Hematopoietic multipotent progenitor cell treated with erythropoietin and hydrocortisone succinate and interleukin-3 and kit ligand, for 6 days (in vitro differentiated cells): ENCODE measurements around the gene APOL4.
"Not testable (repeated sequence)": the region's sequence is repeated elsewhere in the genome, so short reads cannot be mapped to it uniquely, and the experiment has no call there.

Experiments used
- DNase-seq: peaks from one replicate; pipeline ENCODE4 v3.0.0-alpha.2; 2015

Gene APOL4, protein sequence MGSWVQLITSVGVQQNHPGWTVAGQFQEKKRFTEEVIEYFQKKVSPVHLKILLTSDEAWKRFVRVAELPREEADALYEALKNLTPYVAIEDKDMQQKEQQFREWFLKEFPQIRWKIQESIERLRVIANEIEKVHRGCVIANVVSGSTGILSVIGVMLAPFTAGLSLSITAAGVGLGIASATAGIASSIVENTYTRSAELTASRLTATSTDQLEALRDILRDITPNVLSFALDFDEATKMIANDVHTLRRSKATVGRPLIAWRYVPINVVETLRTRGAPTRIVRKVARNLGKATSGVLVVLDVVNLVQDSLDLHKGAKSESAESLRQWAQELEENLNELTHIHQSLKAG

DNA sequence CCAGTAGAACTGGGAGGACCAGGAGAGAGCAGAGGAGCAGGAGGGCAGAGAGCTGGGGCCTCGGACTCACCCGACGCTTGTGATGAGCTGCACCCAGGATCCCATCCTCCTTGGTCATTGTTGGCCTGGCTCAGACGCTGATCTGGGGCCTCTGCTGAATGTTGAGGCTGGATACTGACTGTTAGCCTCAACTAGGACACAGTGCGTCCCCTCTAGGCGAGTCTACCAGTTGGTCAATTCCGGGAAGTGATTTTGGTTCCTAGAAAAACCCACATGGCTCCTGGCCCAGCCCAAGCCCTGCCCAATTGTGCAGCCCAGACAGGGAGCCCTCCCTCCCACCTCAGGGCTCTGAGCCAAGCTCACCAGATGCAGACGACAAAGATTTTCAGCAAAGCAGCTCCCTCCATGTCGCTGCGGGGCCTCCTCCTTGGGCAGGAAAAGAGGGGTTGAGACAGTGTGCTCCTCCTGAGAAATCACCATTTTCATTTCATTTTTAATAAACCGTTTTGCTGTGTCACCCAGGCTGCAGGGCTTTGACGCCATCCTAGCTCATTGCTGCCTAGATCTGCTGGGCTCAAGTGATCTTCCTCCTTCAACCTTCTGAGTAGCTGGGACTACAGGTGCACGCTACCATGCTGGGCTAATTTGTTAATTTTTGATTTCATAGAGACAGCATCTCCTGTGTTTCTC, at the start of gene APOL4:
Gene APOL4 (minus strand): TSS at position 180 of the 690 bp plus-strand sequence. CDS start 75 bp downstream, at position 105.
- DNase-seq: peak; percentile 96

- DNase-seq: not testable (repeated sequence)
These were observed 48.8 kb upstream of the APOL4 start for GRCh38 chr22:36250292-36250960.

DNA sequence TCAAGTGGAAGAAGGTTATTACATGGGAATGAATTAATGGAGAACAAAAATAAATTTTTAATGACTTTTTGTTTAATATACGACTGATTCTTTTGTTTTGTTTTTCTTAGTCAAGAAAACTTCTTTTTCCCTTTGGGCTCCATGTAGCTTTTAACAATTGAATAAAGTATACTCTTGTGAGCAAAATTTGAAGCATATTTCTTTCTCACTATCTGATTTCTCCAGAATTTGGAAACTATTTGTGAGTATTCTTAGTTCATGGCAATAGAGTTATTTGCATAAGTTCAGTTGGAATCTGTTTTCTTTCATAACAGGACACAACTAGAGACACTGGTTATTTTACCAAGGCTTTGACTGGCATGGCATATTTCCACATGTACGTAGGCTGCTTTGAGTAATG, 47.6 kb upstream of the APOL4 start:
- DNase-seq: no peak

GRCh38 chr22:36247955-36248354, 46.3 kb upstream of the APOL4 start:
- peak; percentile 71 for DNase-seq

GRCh38 chr22:36246718-36247117, 45.1 kb upstream of the APOL4 start:
- no peak for DNase-seq

- no peak for DNase-seq
These were observed 44.3 kb upstream of the APOL4 start for GRCh38 chr22:36245805-36246356.

DNA sequence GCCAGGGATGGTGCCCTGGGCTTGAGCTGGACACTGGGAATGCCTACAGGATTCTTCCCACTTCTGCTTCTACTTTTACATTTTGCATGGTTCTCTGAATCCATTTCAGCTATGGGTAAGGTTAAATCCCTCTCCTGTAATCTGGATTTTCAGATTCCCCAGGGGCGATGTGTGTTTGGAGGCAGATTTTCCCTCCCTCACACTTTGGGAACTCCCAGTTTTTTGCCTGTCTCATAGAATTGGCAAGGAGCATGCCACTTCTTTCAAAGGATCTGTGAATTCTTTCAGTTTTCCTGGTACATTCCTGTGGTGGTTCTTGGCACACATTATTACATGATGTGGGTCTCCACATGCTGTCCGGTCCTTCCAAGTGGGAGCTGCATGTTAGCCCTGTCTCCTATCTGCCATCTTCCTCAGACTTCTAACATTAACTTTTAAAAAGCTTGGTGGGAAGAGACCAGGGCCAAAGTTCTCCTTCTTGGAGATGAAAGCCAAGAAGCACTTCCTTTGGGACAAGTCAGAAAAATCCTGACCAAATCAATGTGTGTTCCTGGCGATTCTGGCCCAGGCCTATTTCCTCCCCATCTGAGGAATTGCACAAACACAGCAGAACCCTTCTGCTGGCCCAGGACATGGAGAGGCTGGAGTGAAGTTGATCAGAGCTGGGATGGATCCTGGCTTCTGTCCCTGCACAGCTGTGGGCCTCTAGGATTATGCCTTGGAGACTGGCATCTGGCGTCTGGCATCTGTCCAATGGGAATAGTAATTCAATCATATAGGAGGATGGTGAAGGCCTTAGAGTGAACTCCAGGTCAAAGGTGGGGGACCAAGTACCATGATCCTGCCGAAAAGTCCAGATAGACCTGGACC, 43.1 kb upstream of the APOL4 start:
- no peak for DNase-seq

DNA sequence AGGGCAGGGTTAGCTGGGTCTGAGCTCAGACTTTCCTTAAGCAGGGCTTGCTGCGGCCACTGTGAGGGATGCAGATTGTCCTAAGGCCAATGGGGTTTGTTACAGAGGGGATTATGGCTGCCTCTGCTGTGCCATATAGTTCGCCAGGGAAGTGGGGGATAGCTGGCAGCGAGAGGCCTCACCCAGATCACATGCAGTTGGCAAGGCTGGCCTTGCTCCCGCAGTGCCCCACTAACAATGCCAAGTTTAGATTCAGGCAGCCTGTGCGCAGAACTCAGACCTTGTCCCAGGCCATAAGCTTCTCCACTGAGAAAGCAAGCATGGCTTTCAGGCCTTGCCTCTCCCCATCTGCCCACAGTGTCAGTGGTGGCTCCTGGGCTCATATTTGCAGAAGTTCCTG, 42.4 kb upstream of the APOL4 start:
- no peak for DNase-seq

DNA sequence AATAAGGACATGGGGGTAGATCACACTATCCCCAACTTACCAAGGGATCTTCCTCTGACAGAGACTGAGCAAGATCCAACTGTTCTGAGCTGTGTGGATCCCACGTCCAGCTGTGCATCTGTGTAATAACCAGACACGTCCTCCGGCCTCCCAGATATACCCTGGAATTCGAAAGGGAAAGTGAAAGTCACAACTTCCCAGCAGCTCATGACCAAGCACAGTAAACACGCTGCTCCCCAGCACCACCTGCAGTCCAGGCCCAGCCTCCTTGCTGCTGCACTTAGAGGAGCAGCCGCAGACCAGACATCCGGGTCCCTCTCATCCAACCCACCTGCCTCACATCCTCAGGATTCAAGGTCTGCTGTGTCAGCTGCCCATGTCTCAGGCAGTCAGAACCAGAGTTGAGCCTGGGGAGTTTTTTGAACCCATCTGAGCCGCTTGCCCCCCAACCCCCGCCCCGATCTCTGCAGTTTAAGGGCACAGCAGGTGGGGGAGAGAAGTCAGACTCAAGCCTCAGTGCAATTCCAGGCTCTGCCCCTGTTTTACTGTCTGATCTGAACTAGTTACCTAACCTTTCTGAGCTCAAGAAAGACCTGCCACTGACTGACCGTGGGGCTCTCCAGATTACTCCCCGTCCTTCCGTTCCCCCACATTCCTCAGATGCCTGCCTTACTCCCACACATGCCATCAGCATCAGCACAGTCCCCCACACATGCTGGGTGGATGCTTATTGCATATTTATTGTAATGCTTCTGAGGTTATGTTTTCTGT, 38.0 kb upstream of the APOL4 start, which contains the start of gene APOL2:
Gene APOL2 (minus strand): TSS at position 127 of the 771 bp plus-strand sequence. CDS start 6,365 bp downstream, outside the sequence.
- peak; percentile 93 for DNase-seq

DNA sequence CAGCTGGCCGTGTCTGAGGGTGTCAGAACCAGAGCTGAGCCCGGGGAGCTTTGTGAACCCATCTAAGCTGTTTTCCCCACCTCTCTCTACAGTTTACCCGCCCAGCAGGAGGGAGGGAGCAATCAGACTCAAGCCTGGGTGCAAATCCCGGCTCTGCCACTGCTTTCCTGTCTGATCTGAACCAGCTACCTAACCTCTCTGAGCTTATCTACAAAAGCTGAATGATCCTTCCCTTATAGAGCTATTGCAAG, 37.5 kb upstream of the APOL4 start:
- peak; percentile 33 for DNase-seq

GRCh38 chr22:36238373-36239149, 37.0 kb upstream of the APOL4 start:
- peak; percentile 65 for DNase-seq

GRCh38 chr22:36237462-36238372, 36.1 kb upstream of the APOL4 start:
- peak; percentile 42 for DNase-seq

DNA sequence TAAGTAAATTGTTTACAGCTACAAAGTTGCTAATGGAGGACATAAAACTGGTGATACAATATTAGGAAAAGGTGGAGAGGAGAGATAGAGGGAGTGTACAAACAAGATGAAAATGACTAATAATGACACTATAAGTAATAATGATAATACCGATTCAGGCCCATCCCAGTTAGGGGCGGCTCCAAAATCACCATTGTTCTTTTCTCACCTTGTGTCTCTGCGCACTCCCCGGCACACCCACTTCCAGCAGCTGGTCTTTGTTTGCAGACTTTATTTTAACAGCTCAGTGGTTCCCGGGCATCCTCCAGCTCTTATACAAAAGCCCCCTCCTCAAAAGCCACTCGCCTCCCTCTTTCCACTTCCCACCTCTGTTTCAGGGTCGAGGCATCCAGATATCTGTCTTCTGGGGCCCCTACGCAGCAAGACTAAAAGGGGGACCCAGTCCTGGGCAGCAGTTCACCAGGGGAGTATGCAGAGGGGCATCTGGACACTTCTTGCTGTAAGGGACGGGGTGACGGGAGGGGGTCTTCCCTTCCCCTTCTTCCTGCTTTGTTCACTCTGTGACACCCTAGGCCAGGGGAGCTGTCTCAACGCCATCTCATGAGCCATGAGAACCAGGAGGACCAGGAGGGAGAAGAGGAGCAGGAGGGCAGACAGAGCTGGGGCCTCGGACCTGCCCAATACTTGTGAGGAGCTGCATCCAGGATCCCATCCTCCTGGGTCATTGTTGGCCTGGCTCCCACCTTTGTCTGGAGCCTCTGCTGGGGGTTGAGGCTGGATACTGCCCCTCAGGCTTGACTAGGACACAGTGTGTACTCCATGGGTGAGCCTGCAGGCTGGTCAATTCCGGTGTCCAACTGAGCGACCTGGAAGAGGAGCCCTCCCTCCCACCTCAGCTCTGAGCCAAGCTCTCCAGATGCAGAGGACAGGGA, 35.0 kb upstream of the APOL4 start:
- DNase-seq: no peak

DNA sequence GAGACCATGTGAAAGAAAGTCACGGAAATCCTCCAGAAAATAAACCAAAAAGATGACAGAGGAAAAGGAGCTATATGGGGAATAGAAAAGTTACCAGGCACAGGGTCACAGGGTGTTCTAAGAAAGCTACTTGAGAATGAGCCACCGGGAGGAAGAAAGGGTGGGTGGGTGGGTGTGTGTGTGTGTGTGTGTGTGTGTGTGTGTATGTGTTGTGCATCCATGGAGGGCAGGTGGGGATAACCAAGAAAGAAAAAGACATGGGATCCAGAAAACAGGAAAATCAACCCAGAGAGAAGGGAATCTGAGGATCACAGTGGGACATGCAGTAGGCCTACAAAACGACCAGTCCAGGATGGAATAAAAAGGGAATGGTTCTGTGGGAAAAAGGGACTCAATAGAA, 34.0 kb upstream of the APOL4 start:
- DNase-seq: no peak

- peak; percentile 17 for DNase-seq
These were observed 33.3 kb upstream of the APOL4 start for GRCh38 chr22:36234919-36235318.

GRCh38 chr22:36234213-36234612, 32.6 kb upstream of the APOL4 start:
- no peak for DNase-seq

GRCh38 chr22:36233796-36234195, 32.2 kb upstream of the APOL4 start:
- DNase-seq: no peak

DNA sequence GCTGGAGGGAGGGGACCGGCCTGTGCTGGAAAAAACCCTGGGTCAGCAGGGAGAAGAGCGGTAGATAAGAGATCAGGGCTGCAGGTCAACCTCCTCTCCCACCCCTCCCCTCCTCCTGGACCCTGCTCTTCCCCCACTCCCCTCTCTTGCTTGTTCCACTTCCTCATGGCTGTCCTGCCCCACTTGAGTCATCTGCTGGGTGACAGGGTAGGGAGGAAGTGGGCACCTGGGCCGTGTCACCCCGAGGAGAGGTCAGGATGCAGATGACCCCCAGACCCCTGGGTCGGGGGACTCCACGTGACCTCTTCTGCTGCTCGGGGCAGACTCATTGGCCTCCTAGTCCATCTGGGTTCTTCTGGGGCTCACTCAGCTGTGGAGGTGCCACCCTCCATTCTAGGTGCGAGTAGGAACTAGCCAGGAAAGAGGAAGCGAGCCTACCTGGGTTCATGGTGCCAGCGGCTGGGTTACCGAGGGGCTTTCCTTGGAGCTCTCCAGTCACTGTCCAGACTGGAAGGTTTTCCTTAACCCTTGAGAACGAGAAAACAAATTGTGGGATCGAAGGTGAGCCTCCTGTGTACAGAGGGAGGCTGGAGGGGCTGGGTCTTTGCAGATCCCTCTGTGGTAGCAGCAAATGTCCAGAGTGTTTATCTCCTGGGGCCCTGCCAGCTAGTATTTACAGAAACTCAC, 31.2 kb upstream of the APOL4 start:
- DNase-seq: no peak
